GM21576 (cell line): ENCODE data around the gene SYT15.
"Not testable (repeated sequence)": the region's sequence is repeated elsewhere in the genome, so short reads cannot be mapped to it uniquely, and the experiment has no call there.

Experiments used
- ATAC-seq: cut with Tn5 transposase; IDR thresholded peaks from one replicate; pipeline ENCODE4 v1.9.1; 2021; ENCODE audit warnings: mild to moderate bottlenecking, moderate library complexity; ENCODE audit not compliant: unreplicated experiment

Gene SYT15

DNA sequence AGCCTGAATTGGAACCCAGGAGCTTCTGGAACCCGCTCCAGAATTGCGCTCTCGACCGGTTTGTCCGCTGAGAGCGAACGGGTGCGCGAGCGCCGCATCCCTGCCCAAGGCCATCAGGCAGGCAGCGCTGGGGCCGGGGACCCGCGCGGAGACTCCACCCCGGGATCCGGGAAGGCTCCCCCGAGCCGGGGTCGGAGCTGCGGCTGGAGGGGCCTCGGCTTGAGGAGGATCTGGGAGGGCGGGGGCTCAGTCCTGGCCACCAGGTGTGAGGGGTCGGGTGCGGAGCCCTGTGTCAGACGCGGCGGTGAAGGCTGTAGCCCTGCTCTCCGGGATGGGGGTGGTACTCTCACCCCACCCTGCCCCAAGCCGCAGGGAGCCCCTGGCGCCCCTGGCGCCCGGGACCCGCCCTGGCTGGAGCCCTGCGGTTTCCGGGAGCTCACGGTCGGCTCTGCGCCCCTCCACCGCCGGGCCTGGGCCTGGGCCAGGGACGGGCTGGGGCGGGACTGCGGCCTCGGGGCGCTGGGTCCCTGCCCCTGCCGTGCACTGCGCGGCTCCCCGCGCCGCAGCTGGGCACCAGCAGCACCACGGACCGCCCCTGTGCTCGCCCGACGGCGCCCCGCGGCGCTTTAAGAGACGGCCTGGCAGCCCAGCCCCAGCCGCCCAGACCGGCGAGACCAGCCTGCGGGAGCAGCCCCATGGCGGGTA, at the start of gene SYT15:
SYT15 (plus strand) TSS at position 655 of the 705 bp plus-strand sequence; CDS start at position 696, 41 bp downstream.
- not testable (repeated sequence) for ATAC-seq

DNA sequence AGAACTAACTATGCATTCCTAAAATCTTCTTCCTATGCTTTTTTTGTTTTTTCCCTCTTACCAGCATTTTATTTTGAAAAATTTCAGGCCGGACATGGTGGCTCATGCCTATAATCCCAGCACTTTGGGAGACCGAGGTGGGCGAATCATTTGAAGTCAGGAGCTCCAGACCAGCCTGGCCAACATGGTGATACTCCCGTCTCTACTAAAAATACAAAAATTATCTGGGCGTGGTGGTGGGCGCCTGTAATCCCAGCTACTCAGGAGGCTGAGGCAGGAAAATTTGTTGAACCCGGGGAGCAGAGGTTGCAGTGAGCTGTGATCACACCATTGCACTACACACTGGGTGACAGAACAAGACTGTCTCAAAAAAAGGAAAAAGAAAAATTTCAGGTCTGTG, 49.2 kb upstream of the SYT15 start:
- ATAC-seq = not testable (repeated sequence)

DNA sequence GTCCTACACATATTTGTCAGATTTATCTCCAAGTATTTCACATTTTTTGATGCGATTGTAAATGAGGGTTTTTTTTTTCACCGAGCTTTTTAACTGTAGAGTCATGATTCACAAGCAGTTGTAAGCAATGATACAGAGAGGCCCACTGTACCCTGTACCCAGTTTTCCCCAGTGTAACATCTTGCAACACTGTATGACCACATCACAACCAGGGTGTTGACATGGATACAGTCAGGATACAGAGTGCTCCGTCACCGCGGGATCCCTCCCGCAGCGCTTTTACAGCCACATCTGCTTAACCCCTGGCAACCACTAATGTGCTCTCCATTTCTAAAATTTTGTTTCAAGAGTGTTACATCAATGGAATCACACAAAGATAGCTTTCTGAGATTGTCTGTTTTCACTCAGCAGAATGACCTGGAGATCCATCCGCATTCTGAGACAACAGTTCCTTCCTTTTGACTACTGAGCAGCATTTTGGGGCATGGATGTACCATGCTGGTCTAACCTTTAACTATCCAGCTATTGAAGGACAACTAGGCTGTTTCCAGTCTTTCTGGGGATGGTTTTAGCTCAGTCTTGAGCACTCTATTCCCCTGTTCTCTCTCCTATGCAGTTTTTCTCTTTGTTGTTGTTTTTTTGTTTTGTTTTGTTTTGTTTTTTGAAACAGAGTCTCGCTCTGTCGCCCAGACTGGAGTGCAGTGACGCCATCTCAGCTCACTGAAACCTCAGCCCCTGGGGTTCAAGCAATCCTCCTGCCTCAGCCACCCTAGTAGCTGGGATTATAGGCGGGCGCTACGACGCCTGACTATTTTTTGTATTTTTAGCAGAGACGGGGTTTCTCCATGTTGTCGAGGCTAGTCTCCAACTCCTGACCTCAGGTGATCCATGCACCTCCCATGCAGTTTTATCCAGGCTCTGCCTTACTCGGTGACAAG, 48.4 kb upstream of the SYT15 start:
- ATAC-seq = no peak

DNA sequence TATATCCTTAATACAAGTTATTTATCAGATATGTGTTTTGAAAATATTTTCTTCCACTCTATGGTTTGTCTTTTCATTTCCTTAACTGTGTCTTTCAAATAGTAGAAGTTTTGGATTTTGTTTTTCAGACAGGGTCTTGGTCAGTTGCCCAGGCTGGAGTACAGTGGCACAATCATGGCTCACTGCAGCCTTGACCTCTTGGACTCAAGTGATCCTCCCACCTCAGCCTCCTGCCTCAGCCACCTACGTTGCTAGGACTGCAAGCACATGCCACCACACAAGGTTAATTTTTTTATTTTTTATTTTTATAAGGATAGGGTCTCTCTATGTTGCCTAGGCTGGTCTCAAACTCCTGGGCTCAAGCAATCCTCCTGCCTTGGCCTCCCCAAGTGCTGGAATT, 46.7 kb upstream of the SYT15 start:
- ATAC-seq = not testable (repeated sequence)

GRCh38 chr10:46534828-46535524, 44.0 kb upstream of the SYT15 start:
- no peak for ATAC-seq

GRCh38 chr10:46536171-46536570, 42.8 kb upstream of the SYT15 start:
- no peak for ATAC-seq

- ATAC-seq = no peak
Measured at GRCh38 chr10:46536781-46537180, 42.1 kb upstream of the SYT15 start.

DNA sequence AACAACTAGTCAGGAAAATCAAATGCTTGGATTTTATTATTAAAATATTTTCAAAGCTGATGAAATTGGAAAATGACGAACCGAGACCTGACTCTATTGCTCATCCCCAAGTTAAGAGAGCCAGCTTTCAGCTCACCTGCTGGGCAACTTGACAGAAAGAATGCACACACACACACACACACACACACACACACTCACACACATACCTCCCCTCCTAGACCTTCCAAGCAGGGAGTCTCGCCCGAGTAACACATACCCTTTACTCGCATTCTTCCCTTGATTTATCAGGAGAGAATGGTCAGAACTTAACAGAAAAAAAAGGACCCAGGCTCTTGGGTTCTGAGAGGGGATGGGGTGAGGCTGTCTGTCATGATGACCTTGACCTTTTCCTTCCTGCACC, 41.6 kb upstream of the SYT15 start:
- no peak for ATAC-seq

DNA sequence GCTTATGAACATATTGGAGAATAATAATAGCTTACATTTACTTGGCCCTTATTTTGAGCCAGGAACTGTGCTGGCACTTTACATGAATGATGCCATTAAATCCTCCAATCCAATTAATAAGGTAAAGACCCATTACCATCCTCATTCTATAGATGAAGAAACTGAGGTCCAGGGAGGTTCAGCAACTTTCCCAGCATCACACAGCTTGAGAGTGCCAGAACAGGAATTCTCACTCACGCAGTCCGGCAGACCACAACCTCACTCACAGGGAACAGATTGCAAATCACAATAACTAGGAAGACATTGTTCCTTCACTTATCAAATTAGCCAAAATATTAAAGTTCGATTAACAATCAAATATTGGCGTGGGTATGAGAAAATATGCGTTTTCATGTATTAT, 40.8 kb upstream of the SYT15 start:
- no peak for ATAC-seq

GRCh38 chr10:46538717-46539426, 40.1 kb upstream of the SYT15 start:
- no peak for ATAC-seq

DNA sequence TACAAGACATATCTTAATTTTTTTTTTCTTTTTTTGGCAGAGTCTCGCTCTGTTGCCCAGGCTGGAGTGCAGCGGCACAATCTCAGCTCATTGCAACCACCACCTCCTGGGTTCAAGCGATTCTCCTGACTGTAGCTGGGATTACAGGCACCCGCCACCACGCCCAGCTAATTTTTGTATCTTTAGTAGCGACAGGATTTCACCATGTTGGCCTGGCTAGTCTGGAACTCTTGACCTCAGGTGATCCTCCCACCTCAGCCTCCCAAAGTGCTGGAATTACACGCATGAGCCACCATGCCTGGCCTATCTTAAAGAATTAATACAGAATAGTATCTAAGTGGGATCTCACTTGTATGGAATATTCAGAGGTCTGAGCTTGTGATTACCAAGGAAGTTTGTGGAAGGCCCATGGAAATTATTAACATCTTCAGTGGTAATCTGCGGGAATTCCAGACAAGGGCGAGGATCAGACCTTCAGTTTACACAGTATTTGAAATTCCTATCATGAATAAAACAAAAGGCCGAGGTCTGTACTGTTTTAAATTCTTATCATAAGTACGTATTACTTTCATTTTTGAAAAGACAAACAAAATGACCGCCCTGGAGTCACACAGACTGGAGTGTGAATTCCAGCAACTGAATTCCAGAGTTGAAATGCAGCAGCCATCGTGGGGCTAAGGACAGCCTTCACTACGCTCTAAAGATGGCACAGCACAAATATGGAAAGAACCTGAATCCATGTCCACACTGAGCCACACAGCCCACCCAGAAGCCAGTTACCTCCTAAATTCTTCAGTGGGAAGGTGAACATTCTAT, 39.1 kb upstream of the SYT15 start:
- no peak for ATAC-seq

- ATAC-seq = no peak
Measured at GRCh38 chr10:46540412-46541016, 38.4 kb upstream of the SYT15 start.

DNA sequence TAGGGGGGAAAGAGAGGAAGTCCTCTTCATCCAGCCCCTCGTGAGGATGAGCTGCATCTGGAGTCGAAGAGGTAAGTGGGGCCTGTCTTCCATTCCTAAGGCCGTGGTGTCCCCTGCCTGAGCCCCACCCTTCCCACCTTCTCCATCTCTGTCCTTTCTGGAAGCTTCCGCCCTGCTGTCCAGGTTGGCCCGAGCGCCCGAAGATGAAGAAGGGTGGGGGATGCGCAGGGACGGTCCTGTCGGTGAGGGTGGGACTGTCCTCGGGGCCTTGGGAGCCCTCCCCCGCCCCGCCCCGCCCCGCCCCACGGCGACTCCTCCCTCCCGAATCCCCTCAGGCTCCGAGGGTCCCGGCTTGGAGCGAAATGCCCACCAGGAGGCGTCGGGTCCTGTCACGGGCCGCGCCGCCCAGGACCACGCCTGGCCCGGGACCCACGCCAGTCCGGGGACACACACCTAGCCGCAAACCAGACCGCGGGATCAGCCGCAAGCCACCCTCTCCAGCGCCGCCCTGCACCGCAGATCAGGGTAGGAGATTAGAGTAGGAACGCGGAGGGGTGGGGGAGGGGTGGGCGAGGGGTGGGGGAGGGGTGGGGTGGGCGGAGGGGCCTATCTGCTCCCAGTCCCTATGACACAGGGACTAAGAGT, 37.8 kb upstream of the SYT15 start:
- ATAC-seq = no peak

DNA sequence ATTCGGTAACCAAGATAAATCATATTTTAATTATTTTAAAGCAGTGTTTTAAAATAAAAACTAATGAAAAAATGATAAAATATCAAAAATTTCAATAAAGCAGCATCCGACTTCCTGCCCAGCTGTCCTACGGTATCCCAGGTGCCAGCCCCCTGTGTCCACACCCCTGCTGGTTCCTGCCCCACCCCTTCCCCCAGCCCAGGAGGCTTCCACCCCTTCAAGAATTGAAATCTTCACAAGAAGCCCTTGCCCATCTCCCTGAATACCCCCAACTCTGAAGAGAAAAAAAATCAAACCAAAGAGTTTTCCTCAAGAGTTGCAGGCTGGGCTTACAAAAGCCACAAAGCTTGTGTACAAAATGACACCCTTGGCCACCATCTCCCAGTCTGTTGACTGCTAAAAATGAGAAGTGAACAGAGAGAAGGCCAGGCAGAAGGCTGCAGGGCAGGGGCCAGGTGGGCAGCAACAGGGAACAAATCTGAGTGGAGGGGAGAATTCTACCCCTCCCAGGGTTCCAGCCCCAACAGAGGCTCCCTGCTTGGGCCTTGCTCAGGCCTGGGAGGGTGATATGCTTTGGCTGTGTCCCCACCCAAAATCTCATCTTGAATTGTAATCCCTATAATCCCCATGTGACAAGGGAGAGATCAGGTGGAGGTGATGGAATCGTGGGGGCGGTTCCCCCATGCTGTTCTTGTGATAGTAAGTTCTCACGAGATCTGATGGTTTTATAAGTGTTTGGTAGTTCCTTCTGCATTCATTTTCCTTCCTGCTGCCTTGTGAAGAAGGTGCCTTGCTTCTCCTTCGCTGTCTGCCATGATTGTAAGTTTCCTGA, 37.0 kb upstream of the SYT15 start:
- no peak for ATAC-seq

- no peak for ATAC-seq
Measured at GRCh38 chr10:46542567-46543465, 36.1 kb upstream of the SYT15 start.

- ATAC-seq = no peak
Measured at GRCh38 chr10:46543466-46544377, 35.2 kb upstream of the SYT15 start.
